GM19351 (cell line): ENCODE measurements around the gene RGS1.

ENCODE experiments used
- ATAC-seq: cut with Tn5 transposase; IDR thresholded peaks from one replicate; pipeline ENCODE4 v1.9.1; 2021; ENCODE audit warnings: mild to moderate bottlenecking, moderate library complexity; ENCODE audit not compliant: unreplicated experiment

The RGS1 gene

GRCh38 chr1:192610112-192610889 is 34.7 kb downstream of the RGS1 start:
- ATAC-seq, result no peak

- ATAC-seq, result peak; percentile 68
Measured at GRCh38 chr1:192615055-192615454, 39.5 kb downstream of the RGS1 start.

GRCh38 chr1:192620071-192620635 is 44.6 kb downstream of the RGS1 start:
- ATAC-seq, result no peak

GRCh38 chr1:192626366-192627179 is 51.0 kb downstream of the RGS1 start:
- peak; percentile 82 for ATAC-seq

GRCh38 chr1:192627901-192628300 is 52.3 kb downstream of the RGS1 start:
- peak; percentile 61 for ATAC-seq

GRCh38 chr1:192628396-192629057 is 53.0 kb downstream of the RGS1 start:
- ATAC-seq, result no peak

- ATAC-seq, result no peak
Measured at GRCh38 chr1:192629612-192630011, 54.0 kb downstream of the RGS1 start.
